HK-2 (cell line): ENCODE data around the gene CTSO.

Experiments used
- DNase-seq: peaks from one replicate; pipeline ENCODE4 v3.0.0-alpha.2; 2018; ENCODE audit not compliant: unreplicated experiment

The CTSO gene, protein sequence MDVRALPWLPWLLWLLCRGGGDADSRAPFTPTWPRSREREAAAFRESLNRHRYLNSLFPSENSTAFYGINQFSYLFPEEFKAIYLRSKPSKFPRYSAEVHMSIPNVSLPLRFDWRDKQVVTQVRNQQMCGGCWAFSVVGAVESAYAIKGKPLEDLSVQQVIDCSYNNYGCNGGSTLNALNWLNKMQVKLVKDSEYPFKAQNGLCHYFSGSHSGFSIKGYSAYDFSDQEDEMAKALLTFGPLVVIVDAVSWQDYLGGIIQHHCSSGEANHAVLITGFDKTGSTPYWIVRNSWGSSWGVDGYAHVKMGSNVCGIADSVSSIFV

DNA sequence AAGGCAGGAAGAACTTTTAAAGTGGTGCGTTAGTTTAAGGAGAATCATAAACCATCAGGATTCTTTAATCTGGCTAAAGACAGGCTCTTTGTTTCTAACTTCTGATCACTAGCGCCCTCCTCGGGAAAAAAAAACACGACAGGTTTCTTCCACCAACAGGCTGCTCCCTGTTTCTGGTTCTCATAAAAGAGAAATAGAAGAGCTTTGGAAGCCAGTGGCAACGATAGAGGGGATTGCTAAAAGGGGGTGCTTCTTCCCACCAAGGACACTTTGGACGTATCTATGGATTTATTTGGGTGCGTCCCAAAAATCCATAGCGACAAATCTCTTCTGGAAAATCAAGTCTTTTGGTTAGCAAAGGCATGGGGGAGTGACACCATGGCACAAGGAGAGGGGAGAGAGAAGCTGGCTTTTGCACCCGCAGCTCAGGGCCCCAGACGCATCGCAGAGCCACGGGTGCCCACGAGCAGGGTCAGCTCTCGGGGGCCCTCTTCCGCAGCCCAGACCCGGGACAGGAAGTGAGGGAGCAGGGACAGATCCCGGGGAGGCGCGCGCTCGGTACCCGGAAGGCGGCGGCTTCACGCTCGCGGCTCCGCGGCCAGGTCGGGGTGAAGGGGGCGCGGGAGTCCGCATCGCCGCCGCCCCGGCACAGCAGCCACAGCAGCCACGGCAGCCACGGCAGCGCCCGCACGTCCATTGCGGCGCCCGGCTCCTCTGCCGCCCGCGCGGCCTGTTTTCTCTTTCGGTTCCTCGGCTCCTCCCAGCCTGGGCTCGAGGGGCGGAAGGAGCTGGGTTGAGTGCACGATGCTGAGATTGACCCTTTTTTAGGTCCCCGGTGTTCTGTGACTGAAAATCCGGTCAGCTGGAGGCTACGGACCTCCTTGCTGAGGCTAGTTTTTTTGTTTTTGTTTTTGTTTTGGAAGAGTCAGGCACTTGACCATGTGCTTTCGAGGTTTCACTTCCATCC is at the start of gene CTSO:
CTSO (minus strand) TSS at position 716 of the 967 bp plus-strand sequence; CDS start at position 697, 19 bp downstream.
- peak; percentile 81 for DNase-seq

DNA sequence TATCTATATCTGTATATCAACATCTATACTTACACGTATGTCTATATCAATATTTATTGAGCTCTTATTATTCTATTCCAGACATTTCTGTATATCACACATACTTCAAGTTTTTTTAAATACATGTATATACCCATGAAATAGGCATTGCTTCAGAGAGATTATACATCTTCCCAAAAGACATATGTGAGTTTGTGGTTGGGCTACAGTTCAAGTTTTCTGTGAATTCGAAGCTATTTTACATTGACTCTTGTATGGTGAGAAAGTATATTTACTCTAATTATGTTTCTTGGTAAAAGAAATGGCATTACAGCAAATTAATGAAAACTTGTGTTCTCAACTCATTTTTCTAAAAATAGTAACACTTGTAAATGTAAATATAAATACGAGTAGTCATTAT is 46.8 kb upstream of the CTSO start:
- no peak for DNase-seq

DNA sequence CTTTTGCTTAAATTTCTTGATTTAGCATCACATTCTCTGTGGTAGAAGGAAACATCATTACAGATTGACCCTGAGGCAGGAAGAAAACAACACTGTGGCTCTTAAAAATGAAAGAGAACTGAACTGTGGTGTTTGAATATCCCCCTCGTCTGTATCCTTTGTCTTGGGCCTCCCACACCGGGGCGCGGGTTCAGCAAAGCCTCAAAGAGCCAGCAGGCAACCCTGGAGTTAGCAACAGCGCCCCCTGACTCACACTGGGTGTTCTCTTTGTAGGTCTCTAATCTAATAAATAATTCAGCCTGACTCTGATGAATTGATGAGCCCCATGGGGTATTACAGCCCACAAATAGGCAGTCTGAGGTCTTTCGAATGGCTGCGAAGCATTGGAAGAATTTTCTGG is 46.1 kb upstream of the CTSO start:
- no peak for DNase-seq

DNA sequence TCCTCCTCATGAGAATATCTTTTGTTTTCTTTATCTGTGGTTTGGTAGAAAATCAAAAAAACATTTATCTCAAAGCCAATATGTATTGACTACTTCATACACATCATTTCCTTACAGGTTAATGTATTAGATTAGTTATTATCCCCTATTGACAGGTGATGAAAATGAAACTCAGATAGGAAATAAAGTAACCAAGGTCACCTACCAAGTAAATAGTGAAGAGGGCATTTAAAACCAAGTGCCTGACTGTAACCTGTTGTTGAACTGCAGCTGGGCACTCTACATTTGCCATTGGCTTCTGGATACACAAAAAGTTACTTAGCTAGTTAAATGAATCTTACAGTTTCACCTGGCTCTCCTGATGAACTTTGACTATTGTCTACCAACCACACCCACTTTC is 41.4 kb upstream of the CTSO start:
- DNase-seq, result no peak

DNA sequence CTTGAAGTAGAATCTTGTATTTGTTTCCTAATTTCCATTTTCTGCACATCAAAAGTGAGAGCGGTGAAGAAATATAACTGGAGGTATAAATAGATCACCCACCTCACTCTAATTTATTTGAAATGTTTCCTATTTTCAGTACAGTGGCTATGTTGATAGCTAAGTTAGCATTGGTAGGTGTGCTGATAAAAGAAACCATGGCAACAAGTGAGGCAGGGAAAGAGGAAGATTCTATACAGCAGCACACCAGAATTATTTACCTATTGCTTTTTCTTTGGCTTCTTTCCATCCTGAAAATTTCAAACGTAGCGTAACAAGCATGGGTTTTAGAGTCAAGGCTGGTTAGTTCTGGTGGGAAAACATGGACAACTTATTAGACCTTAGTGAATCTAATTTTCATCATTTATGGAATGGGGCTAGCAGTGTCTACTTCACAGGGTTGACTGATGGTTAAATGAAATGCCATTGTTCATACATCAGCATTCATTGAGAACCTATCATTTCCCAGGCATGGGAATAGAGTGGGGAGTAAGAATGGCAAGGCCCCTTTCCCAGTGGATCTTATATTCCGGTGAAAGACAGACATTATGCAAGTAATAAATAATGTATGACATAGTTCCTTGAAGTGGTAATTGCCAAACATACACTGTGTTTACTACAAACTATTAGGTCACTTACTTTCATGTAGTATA is 30.6 kb upstream of the CTSO start:
- no peak for DNase-seq

DNA sequence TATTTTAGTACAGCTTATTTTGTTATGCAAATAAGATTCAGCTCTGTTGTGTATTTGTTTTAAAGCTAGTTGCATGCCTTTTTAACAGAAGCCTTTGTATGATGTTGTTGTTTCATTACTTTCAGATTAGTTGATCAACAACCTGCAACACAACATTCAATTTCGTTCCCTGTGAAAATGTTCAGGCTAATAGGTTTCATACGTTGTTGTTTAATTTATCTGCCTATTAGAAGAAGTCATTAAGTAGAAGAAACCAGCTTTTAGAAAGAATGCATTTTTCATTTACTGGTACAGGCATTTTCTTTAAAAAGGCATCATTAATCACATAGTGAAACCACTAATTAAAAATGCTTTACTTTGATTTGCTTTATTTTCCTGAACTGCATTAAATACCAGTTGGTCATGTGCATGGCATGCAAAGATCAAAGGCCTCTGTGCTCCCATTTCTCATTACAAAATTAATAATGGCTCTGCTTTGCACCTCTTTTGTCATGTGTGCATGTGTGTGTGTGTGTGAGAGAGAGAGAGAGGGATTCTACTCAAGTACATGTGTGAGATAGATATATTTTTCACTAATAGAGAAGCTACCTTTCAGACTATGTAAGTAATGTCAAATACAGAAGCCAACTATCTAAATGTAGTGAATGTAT is 29.2 kb upstream of the CTSO start:
- DNase-seq, result no peak

DNA sequence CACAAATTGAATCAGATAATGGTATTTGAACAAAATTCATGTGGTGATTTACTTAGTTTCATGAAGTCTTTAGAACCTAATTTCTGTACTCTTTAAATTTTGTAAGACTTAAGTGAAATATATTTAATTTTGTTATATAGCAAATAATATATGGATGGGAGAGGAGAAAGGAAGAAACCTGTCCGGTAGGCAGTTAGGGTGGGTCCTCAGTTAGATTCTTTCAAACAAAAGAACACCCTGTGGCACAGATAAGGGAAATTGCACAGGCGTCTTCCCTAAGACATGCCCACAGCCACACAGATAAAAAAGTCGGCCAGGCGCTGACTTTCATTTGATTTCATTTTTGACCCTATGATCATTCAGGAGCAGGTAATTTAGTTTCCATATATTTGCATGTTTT is 25.1 kb upstream of the CTSO start:
- no peak for DNase-seq

DNA sequence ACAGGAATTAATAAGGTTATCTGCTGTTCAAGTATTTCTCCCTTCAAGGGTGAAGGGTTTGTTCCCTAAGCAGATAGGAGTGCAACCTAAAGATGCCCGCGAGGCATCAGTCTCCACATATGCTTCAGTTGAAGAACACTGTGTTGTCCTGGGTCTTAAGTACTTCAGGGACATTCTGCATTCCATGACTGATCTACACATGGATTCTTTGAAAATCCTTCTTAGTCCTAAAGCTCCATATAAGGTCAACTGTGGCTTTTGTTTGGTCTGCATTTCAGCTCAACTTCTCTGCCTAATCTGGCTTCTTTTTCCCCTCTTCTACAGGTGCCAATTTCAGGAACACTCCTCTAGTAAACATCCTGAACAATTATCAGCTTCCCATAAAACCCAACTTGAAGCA is 21.8 kb upstream of the CTSO start:
- DNase-seq, result no peak

DNA sequence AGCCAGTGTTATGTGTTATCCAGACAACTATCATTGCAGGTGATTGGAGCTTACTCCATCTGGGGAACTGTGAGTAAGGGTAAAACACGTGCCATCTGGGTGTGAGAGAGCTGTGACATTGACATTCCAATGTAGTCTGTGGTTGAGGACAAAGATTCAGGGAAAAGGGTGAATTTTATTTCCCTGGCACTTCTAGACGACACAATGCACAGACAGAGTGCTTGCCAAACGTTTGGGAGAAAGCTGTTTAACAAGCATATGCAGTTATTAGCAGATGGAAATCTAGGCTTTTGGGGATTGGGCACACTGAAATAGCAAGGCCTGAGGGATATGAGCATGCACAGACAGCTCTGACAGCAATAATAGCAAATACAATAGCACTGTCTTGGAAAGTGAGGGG is 21.3 kb upstream of the CTSO start:
- DNase-seq, result no peak

DNA sequence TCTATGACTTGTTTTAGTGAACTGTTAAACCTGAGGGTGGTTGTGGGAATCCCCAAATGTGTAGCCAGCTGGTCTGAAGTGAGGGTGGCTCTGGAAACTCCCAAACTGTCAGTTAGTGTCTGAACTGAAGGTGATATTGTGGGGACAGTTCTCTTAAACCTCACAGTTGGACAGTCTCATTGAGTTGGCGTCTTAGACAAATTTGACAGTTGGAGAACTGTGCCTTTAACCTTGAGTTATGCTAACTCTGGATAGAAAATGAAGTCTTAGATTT is 20.7 kb upstream of the CTSO start:
- no peak for DNase-seq

DNA sequence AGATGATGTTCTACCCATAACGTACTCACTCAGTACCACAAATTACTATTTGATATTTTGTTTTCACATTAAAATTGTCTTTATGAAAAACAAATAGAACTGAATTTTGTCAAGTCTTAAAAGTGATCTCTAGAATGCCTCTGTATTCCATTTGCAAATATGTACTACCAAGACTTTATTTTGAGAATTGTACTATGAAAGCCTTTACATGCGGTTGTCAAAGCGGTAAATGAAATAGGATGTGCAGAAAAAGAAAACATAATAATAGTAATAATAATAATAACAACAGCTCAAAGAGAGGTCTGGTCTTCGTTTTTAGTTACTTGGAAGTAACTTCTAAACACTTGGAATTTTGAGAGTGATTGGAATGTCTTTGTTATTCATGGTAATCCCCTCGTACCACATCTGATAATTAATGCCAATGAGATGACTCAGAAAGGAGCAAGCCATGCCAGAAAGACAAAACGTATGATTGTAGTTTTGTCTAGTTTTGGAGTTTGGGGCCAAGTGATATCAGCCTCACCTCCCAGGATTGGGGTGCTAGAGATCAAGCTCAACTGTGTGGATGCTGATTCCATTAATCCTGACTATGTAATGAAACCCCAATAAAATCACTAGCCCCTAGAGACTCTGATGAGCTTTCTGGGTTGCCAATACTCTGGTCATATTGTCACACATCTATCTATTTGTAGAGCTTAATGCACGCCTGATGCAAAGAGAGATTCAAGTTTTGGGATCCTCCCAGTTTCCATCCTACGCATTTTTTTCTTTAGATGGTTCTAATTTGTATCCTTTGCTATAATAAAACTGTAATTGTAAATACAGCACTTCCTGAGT is 20.2 kb upstream of the CTSO start:
- DNase-seq, result no peak

DNA sequence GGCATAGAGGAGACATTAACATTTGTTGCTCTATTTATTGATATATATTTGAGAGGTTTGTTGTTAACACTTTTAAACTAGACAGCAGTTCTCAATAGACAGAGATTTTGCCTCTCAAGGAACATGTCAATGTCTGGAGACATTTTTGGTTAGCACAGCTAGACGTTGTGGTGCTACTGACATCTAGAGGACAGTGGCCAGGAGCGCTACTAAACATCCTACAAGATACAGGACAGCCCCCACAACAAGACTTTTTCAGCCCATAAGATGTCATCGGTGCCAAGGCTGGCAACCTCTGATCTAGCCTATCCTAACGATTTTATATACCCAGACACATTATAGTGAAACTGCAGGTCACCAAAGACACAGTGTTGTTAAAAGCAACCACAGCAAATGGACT is 18.4 kb upstream of the CTSO start:
- DNase-seq, result no peak

DNA sequence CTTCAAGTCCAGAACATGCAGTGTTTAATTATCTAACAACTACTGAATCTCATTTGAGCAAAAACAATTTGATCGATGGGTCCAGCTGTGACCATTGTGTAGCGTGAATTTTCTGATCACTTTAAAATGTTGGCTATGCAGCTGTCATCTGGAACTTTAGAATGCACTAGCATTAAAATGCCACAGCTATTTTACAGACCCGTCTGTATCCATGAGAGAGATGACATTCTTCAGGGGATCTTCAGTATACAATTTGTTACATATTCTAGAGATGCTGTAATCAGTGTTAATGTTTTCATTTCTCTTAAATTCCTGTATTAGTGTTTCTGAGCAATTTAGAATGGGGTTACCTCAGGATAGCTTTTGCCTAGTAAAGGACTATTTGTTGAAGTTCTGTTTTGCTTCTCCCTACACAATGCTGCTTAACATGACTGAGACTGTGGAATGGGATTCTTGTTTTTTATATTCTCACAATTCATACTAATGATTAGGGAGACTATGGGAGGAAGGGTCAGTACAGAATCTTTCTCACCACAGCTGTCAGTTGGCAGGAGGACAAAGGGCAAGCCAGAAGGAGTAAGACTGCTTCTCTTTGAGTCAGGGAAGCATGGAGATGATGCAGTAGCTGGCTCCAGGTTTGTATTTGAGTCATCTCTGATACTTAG is 13.2 kb upstream of the CTSO start:
- DNase-seq, result no peak

DNA sequence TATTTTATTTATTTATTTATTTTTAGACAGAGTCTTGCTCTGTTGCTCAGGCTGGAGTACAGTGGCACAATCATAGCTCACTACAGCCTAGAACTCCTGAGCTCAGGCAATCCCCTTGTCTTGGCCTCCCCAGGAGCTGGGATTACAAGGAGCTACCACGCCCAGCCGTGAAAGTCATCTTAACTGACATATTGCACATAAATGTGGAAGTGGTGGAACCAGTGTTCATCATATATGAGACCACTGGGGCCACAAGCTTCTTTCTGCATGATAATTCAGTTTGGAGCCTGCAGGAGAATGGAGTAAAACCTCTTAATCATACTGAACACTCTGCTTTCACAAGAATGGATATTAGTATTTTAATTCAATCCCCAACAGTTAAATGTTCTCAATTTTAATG is 12.5 kb upstream of the CTSO start:
- DNase-seq, result no peak

DNA sequence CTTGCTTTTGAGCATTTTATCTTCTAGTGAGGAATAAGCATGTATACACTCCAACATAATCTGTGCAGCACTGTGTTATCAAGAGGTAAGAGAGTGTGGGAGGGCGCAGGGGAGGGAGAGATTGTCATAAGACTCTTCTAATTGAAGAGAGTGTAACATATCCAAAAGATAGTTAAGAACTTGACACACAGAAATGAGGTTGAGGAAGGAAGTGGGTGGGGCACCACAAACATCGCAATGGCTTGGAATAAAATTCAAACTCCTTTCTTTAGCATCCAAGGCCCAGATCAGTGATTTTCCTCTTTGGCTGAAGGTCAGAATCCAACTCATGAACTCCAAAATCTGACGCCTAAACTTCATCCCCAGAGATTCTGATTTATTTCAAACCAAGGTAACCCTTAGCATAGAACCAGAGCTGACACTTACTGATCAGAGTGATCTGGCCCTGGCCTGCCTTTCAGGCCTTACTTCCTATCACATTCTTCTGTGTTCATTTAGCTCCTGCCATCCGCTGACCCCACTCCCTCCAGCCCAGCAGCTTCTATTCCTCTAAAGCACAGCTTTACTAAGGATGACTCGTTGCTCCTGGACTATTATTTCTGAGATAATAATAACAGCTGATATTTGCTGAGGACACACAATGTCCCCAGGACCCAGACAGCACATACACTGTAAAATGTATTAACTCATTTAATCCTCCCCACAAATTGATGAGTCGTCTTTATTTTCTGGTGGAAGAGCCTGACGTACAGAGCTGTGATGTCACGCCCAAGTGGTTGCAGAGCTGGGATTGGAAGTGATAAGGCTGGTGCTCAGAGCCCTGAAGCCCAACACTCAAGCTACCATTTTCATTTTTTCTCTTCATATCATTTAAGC is 10.6 kb upstream of the CTSO start:
- no peak for DNase-seq

DNA sequence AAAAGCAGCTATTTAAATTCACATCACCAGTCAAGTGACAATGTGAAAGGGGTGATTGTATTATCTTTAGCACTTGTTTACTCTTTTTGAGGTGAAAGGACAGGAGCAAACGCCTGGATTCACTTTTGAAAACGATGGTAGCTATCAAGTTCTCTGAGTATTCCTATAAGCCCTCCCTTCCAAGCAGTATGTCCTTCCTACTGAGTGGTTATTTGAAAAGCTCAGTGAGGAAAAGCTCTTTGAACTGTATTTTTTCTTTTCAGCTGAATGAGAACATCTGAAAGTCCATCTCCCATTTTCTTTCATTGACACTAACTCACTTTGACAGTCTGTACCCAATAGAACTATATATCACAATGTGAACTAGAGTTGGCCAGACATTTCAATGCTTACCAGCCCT is 9.1 kb upstream of the CTSO start:
- no peak for DNase-seq

DNA sequence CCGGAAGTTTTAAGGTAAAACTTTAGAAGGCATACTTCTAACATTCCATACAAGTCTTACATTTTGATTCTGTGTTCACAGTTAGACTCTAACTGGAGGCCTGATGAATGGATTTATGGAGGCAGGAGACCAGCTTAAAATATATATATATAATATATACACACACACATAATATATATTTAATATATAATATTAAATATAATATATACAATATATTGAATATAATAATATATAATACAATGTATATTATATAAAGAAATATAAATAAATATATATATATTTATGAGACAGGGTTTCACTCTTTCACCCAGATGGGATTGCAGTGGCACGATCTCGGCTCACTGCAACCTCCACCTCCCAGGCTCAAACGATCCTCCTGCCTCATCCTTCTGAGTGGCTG is 7.9 kb upstream of the CTSO start:
- DNase-seq, result no peak

DNA sequence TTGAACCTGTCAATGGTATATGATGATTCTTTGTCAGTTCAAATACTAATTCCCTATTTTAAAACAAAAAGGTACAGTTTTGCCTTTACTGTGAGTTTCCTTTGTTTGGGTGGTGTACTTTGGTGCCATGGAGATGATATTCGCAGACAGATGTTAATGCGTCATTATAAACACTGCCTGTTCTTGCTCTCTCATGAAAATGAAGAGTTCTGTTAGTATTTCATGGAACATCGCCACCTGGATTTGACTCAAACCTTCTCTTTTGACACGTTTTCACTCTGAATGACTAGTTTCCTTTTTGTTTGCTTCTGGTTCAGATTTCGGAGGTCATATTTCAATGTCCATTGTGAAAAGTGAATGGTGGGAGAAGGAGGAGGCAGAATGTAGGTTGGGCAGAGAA is 6.9 kb upstream of the CTSO start:
- no peak for DNase-seq

DNA sequence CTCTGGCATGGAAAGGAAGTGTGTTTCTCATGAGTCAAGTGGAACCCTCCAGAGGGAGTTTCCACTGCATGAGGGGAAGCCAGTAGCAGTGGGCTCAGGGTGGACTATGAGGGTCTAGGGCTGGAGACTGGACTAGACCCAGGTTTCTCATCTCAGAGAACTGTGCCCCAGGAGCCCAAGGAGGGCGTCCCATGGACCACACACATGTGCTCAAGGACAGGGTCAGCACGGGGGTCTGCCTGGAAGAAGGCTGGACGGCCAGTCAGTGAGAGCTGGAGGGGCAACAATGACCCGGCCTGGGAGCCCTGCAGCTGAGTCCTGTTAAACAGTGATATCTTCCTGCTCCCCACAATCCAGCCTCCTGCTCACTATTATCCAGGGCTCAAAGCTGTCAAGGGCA is 5.8 kb upstream of the CTSO start:
- no peak for DNase-seq

DNA sequence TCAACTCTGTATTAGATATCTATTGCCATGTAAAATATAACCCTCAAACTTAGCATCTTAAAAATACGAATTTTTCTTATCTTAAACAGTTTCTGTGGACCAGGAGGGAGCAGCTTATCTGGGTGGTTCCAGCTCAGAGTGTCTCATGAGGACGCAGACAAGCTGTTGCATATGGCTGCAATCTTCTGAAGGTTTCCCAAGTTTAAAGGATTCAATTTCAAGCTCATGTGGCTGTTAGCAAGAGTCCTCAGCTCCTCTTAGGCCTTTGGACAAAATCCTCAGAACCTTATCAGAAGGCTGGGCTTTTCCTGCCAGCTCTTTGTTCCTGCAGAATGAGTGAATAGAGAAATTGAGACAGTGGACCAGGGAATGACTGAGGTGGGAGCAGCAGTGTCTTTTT is 2.8 kb upstream of the CTSO start:
- DNase-seq, result no peak
